GM19193 (cell line): ENCODE results near the gene AAK1.

Experiments
- POLR2A ChIP-seq: IDR thresholded peaks from 4 replicates; pipeline ENCODE4 v1.6.1; 2011; ENCODE audit not compliant: insufficient read depth, insufficient read length; ENCODE audit errors: extremely low read depth

The AAK1 gene

DNA sequence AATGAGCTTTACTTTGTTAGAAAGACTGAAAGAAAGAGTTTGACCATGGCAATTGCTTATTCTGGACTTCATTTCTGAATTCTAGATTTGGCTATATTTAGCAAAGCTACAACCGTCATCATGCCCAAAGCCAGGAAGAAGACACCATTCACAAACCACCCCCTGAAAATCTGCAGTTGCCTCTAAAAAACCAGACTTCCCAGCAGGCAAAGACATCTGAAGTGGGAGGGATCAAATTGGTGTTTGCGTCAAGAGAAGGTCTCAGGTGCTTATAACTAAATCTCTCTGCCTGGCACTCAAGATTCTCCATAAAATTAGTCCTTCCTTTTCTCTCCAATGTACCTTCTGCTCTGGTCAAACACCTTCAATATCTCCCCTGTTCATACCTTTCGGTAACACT lies 5.6 kb downstream of the AAK1 start:
- TF ChIP-seq POLR2A, result no peak

DNA sequence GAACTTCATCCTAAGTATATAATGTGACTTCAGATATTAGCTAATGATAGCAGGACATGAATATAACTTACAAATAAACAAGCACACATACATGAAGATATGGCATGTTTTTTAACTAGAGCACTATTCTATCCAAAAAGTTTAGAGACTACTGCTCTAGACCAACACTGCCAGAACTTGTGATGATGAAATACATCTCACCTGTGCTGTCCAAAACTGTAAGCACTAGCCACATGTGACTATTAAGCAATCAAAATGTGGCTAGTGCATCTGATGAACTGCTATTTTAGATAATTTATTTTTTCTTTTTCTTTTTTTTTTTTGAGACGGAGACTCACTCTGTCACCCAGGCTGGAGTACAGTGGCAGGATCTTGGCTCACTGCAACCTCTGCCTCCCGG lies 7.1 kb downstream of the AAK1 start:
- no peak for TF ChIP-seq POLR2A

DNA sequence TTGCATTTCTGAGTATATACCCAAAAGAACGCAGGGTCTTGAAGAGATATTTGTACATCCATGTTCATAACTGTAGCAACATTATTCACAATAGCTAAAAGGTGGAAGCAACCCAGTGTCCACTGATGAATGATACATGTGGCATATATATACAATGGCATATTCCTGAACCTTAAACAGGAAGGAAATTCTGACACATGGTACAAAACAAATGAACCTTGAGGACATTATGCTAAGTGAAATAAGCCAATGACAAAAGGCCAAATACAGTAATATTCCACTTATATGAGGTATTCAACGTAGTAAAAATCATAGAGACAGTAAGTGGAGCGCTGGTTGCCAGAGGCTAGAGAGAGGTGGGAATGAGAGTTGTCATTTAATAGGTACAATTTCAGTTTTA lies 8.1 kb downstream of the AAK1 start:
- no peak for TF ChIP-seq POLR2A

DNA sequence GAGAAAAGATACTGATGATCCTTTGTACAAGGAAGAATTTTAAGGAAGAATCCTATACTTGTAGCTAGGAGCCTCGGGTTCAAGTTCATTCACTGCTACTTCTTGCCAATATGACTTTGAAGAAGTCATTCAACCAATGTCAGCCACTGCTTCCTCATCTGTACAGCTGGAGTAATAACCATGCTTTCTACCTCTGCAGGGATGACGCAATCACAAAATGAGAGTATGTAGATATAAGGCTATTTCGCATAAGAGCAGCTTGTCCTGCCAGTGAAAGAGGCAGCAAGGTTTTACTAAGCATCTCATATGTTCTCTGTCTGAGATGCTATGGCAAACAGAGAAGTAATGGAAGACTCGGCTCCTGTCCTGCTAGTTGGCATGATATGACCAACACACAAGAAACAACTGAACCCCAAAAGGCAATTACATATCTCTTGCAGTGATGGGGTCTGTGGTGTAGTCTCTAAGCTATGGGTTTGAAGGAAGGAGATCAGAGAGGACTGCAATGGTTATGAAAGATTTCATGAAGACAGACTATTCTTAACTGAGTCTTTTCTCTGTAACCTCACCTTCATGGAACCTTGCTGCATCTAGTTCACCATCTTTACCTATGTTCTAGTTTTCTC lies 9.2 kb downstream of the AAK1 start:
- no peak for TF ChIP-seq POLR2A

DNA sequence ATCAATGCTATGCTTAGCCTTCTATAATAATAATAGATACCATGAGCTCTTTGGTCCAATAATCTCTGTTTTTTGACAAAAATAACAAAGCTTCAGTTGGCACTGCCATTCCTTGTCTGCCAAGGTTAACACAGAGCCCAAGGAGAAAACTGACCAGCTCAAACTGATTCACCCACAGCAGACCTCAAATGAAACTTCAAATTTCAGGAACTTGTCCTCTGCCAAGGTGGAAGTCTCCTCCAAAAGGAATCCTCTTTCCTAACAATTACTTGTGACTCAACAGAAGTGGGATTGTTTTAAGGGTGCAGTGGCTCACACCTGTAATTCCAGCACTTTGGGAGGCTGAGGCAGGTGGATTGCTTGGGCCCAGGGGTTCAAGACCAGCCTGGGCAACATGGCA lies 12.1 kb downstream of the AAK1 start:
- no peak for TF ChIP-seq POLR2A

DNA sequence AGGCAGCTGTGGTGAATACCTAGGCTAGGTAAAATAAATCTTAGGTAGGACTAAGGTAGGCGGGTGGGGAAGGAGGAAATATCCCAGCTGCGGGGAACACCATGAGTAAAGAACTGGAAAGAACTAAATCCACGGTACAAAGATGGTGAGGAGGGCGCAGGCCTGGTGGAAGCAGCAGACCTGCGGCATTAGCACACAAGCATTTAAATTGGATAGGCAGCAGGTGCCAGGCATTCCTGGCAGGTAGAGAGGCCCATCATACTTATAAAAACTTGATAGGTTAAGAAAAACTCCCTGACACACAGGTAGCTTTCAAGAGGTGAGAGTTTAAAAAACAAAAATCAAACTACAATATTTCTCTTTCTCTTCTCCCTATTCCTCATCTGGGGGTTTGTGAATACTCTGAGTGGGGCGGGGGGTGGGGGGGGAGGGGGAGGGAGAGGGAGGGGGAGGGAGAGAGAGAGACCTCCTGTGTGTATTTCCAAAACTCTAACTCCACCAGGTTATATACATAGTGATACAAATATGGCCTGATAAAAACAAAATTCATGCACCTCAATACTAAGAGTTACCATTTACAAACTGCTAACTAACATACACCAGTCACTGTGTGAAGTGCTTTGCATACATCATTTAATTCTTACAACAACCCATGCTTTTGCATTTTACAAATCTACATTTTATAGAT lies 13.5 kb downstream of the AAK1 start:
- TF ChIP-seq POLR2A, result no peak

DNA sequence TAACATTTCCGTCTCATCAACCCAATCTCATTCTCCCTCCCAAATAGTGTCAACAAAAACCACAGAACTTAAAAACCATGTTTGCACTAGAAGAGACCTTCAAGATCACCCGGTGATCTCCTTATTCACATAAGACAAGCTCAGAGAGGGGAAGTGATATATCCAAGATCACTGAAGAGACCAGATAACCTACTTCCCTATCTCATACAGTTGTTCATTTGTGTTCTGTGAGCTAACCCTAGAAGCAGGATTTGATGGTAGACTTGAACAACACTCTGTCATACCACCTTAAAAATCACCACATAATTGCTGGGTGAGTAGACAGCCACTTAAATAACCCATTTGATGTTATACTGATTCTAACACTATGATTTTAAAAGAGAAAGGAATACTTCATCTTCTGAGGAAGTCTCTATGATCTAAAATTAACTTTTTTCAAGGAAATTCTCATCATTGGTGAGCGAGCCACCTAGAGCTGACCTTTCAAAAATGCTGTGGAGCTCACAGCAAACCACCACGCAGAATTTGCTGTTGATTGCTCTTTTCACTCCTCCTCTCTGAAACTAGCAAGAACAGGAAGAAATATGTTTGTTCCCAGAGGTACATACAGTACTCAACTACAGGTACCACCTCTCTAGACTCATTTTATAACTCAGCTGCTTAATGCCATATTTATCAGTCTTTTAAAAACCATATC lies 15.1 kb downstream of the AAK1 start:
- no peak for TF ChIP-seq POLR2A

DNA sequence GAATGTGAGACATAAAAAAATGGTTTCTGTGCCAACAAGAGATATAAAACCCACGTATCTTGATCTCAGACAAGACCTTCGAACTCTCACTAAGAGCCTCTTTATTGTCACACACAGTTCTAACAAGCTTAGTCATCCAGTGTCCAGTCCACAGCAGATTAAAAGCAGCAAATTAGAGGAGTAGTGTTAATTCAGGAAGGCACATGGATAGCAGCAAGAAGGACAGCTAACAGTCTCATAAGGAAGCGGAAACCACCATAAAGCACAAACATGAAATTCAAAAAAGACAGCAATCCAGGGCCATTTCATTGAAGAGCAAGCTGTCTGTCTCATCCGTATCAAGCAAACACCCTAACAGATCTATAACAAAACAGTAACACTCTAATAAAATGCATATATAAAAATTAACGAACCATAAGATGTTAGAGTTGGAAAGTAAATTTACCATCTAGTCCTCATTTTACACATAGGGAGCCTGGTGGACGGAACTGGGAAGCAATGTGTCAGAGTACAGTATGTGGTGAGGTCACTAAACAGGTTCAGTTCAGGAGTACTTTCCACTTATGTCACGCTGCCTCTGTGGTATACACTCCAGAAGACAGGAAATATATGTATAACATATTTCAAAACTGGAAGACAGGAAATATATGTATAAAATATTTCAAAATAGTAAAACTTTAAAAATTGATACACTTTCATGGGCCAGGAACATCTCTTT lies 18.3 kb downstream of the AAK1 start:
- no peak for TF ChIP-seq POLR2A

DNA sequence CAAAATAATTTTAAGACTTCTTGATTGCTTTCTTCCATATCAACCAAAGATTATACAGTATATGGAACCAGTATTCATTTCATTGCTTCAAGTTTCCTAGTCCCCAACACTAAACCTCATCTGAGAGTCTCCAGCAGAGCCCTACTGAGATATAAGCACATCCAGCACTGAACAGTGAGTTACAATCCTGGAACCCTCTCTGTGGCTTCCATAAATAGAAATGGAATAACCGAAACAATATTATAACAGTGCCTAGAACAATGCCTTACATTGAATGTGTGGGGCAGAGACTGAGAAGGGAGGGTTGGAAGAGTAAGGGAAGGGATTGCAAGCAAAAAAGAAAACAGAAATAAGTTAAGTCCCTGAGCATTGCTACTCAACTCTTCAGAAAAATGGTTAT lies 18.9 kb downstream of the AAK1 start:
- TF ChIP-seq POLR2A, result no peak

DNA sequence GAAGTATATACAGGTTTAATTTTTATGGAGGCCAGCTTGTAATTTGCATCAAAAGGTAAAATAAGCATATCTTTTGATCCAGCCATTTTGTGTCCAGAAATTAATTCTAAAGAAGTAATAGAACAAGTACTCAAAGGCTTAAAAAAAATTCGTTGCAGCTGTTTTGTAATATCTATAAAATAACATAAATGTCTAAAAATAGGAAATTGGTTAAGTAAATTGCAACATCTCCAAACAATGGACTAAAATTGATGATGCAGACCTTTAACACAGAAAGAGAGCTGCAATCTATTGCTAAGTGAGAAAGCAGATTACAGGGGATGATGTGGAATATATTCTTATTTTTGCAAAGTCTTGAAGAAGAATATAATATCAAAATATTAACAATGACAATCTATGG lies 19.4 kb downstream of the AAK1 start:
- TF ChIP-seq POLR2A, result no peak

DNA sequence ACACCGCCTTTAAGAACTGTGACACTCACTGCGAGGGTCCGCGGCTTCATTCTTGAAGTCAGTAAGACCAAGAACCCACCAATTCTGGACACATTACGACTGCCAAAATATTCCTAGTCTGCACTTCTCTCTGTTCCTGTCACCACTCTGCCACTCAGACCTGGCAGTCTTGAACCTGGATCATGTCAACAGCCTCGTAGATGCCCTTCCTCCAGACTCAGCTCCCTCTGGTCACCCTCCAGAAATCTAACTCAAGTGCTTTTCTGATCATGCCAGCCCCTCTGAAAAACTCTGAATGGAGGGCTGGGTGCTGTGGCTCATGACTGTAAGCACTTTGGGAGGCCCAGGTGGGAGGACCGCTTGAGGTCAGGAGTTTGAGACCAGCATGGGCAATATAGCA lies 20.3 kb downstream of the AAK1 start:
- no peak for TF ChIP-seq POLR2A

DNA sequence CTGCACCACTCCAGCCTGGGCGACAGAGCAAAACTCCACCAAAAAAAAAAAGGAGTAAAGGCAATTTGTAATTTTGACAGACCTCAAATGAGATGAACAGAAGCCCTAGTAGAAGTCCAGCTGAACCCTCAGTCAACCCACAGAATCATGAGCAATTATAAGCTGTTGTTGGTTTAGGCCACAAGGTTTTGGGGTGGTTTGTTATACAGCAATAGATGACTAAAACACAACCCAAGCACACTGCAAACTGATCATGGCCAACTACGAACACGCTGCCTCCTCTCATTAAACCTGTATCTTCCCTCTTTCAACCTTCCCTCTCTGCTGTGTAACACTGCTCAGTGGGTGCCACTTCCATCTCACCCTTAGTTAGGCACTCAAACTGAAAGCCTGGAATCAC lies 22.1 kb downstream of the AAK1 start:
- no peak for TF ChIP-seq POLR2A

DNA sequence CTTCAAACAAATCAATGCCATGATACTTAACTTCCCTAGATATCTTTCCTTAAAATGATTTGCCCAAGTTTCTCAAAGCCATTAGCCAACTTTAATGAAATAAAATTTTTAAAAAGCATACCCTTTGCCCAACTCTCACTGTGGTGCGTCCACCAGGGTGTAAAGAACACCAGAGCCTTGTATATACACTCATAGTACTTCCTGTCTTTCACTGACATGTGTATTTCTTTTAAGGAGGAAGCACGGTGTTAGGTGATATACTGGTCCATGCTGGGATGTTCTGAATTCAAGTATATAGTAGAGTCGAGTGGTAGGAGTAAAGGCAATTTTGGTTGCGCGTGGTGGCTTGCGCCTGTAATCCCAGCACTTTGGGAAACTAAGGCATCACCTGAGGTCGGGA lies 22.7 kb downstream of the AAK1 start:
- TF ChIP-seq POLR2A, result no peak

DNA sequence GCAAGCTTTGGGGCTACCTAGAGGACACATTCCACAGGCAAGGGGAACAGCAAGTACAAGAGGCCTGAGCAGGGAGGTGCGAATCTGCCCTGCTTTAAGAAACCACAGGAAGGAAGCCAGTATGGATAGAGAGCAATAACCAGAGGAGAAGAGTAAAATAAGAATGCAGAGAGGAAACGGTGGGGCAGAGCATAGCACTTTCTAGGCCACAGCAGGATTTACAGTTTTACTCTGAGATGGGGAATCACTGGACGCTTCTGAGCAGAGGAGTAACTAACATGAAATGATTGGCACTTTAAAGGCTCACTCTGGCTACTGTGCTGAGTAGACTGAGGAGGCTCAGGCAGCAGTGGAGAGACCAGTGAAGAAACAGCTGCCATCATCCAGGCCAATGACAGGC lies 23.8 kb downstream of the AAK1 start:
- no peak for TF ChIP-seq POLR2A

DNA sequence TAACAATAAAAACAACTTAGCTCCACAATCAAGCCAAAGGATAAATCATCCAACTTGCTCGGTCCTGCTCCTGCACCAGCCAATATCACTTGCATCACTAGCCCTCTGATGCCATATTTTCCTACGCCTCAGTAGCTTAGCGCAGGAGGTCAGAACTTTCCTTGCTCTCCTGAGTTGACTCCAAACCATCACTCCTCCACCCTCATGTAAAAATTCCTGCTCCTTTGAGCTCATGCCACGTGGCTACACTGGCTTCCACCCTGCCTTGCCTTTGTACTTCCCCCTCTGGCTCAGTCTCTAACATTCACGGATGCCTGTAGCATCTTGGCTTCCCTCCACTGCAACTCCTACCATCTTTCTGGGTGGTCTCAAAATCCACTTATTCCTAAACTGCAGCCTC lies 25.2 kb downstream of the AAK1 start:
- no peak for TF ChIP-seq POLR2A
